ENCODE measurements around the gene OCA2. TPM values are rescaled to one million over a fixed set of nuclear protein-coding genes. Genes with fewer than 3 reads are reported as not detected.

Gene OCA2
- total and polyA plus RNA-seq, 4 donors, result 0.49 to 23.0 (median 2.3) TPM

GRCh38 chr15:27928386-27928785 lies 170.7 kb downstream of the OCA2 start:
- WGBS, 2 donors, result 49 to 64% methylated on average over 1 of the region's 1 CpG
- TF ChIP-seq CTCF (IDR thresholded peaks at IDR 0.05; ENCODE audit: control extremely low read depth, extremely low read depth), result no peak
- no peak overlapping the region for H3K27ac ChIP-seq (ENCODE audit: low read depth in 1 of 2, low read length in 1 of 2)
- no peak overlapping the region for H3K4me3 ChIP-seq
- H3K9ac ChIP-seq (ENCODE audit: insufficient read depth in 1 of 2, low read length in 2 of 2), result no peak overlapping the region
- no peaks in the 10 kb centered on the region for H3K27me3 ChIP-seq (ENCODE audit: control insufficient read depth in 3 of 3, insufficient read depth in 3 of 3, low read length in 2 of 3)
- H3K4me1 ChIP-seq (ENCODE audit: control insufficient read depth in 5 of 5, insufficient read depth in 5 of 5, low read length in 5 of 5), result no peaks in the 10 kb centered on the region
- peaks cover 0 to 6% (median 3%) of the 10 kb centered on the region in 4 donors for H3K9me3 ChIP-seq (ENCODE audit: control insufficient read depth in 4 of 4, insufficient read depth in 3 of 4, low read length in 3 of 4)
- H3K36me3 ChIP-seq (ENCODE audit: control insufficient read depth in 4 of 4, insufficient read depth in 4 of 4, low read length in 4 of 4), result peaks cover 0 to 3% (median 1%) of the 10 kb centered on the region in 4 donors
- DNase-seq (no peak), ATAC-seq (ENCODE audit: insufficient read depth, low FRiP score) (no peak)

DNA sequence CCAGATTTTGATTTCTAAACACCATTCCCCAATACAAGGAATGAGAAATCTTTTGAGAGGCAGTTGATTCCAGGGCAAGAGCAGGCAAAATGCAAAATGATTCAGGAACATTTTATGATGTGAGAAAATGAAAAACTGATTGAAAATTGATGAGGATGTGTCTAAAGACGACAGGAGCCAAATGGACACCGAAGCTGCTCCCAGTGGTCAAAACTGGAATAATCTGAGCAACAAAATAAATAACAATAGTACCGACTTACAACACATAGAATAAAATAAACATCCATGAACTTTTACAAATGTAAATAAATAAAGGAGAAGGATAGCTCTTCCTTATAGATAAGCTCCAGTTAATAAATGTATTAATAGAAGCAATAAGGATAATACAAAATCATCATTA lies 186.8 kb downstream of the OCA2 start:
- DNase-seq, result no peak
- no peaks in the 10 kb centered on the region for H3K27me3 ChIP-seq (ENCODE audit: control insufficient read depth in 3 of 3, insufficient read depth in 3 of 3, low read length in 2 of 3)
- TF ChIP-seq CTCF (IDR thresholded peaks at IDR 0.05; ENCODE audit: control extremely low read depth, extremely low read depth), result no peak
- WGBS, 2 donors, result 72 to 82% methylated on average over 3 of the region's 3 CpGs
- no peak for ATAC-seq (ENCODE audit: insufficient read depth, low FRiP score)
- H3K4me3 ChIP-seq, result no peak overlapping the region
- peaks cover 0 to 4% (median 2%) of the 10 kb centered on the region in 4 donors for H3K9me3 ChIP-seq (ENCODE audit: control insufficient read depth in 4 of 4, insufficient read depth in 3 of 4, low read length in 3 of 4)
- no peaks in the 10 kb centered on the region for H3K4me1 ChIP-seq (ENCODE audit: control insufficient read depth in 5 of 5, insufficient read depth in 5 of 5, low read length in 5 of 5)
- no peak overlapping the region for H3K27ac ChIP-seq (ENCODE audit: low read depth in 1 of 2, low read length in 1 of 2)
- peaks cover 0 to 6% (median 0%) of the 10 kb centered on the region in 4 donors for H3K36me3 ChIP-seq (ENCODE audit: control insufficient read depth in 4 of 4, insufficient read depth in 4 of 4, low read length in 4 of 4)
- no peak overlapping the region for H3K9ac ChIP-seq (ENCODE audit: insufficient read depth in 1 of 2, low read length in 2 of 2)

DNA sequence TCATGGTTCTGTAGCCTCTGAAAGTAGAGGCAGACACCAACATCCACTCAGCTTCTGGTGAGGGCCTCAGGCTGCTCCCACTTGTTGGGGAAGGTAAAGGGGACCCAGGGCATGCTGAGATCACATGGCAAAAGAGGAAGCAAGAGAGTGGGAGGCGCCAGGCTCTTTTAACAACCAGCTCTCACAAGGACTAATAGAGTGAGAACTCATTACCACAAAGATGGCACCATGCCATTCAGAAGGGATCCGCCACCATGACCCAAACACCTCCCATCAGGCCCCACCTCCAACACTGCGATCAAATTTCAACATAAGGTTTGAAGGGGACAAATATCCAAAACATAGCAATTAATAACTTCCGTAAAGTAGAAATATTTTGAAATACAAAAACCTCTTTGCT lies 192.3 kb downstream of the OCA2 start:
- ATAC-seq (ENCODE audit: insufficient read depth, low FRiP score) (no peak), DNase-seq (peak in 1 of 3 donors; percentile 13)
- no peak for TF ChIP-seq CTCF (IDR thresholded peaks at IDR 0.05; ENCODE audit: control extremely low read depth, extremely low read depth)
- H3K36me3 ChIP-seq (ENCODE audit: control insufficient read depth in 4 of 4, insufficient read depth in 4 of 4, low read length in 4 of 4), result peaks cover 0 to 6% (median 0%) of the 10 kb centered on the region in 4 donors
- no peak overlapping the region for H3K9ac ChIP-seq (ENCODE audit: insufficient read depth in 1 of 2, low read length in 2 of 2)
- peaks cover 0 to 13% (median 2%) of the 10 kb centered on the region in 4 donors for H3K9me3 ChIP-seq (ENCODE audit: control insufficient read depth in 4 of 4, insufficient read depth in 3 of 4, low read length in 3 of 4)
- 82 to 84% methylated on average over 4 of the region's 4 CpGs for WGBS, 2 donors
- no peak overlapping the region for H3K4me3 ChIP-seq
- H3K27ac ChIP-seq (ENCODE audit: low read depth in 1 of 2, low read length in 1 of 2), result no peak overlapping the region
- H3K27me3 ChIP-seq (ENCODE audit: control insufficient read depth in 3 of 3, insufficient read depth in 3 of 3, low read length in 2 of 3), result no peaks in the 10 kb centered on the region
- no peaks in the 10 kb centered on the region for H3K4me1 ChIP-seq (ENCODE audit: control insufficient read depth in 5 of 5, insufficient read depth in 5 of 5, low read length in 5 of 5)

DNA sequence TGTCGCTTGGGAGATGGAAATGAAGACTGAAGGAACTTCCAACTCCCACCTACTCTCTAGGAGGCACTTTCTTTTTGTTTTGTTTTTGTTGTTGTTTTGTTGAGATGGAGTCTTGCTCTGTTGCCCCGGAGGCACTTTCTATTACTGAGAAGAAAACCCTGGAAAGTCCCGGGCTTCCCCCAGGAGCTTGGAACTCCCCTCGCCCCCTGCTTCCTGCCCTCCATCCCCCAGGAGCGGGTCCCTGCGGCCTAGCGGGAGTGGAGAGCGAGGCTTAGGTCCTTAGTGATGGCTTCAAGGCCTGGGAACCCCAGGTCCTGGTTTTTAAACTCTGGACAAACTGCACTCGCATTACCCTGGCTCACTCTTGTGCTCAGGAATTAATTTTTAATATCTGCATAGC lies 195.7 kb downstream of the OCA2 start:
- Histone ChIP-seq H3K4me3 (no peak overlapping the region), H3K9ac (ENCODE audit: insufficient read depth in 1 of 2, low read length in 2 of 2) (no peak overlapping the region), H3K36me3 (ENCODE audit: control insufficient read depth in 4 of 4, insufficient read depth in 4 of 4, low read length in 4 of 4) (peaks cover 0 to 2% (median 0%) of the 10 kb centered on the region in 4 donors), H3K27ac (ENCODE audit: low read depth in 1 of 2, low read length in 1 of 2) (no peak overlapping the region), H3K9me3 (ENCODE audit: control insufficient read depth in 4 of 4, insufficient read depth in 3 of 4, low read length in 3 of 4) (peaks cover 0 to 14% (median 2%) of the 10 kb centered on the region in 4 donors), H3K4me1 (ENCODE audit: control insufficient read depth in 5 of 5, insufficient read depth in 5 of 5, low read length in 5 of 5) (no peaks in the 10 kb centered on the region), H3K27me3 (ENCODE audit: control insufficient read depth in 3 of 3, insufficient read depth in 3 of 3, low read length in 2 of 3) (no peaks in the 10 kb centered on the region)
- ATAC-seq (ENCODE audit: insufficient read depth, low FRiP score) (no peak), DNase-seq (no peak)
- TF ChIP-seq CTCF (IDR thresholded peaks at IDR 0.05; ENCODE audit: control extremely low read depth, extremely low read depth), result no peak
- 88 to 90% methylated on average over 9 of the region's 9 CpGs for WGBS, 2 donors

Data from lung (tissue), 12 donors.